ENCODE measurements around the gene OBSL1.

The OBSL1 gene

DNA sequence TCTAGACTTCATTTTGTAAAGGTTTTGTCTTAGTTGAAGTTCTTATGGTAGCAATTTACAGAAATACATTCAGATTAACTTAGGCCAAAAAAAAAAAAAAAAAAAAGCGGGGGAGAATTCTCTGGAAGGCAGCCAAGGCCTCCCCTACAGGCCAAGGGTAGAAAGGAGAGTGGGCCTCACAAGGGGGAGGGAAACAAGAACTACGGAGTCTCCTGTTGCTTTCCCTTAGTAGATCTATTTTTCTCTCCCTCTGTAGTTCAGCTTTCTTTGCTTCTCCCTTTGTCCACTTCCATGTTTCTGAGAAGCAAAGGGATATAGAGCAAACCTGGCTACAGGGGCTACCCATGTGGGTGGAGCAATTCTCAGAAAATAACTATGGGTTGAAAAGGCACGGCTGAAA lies 23.9 kb upstream of the OBSL1 start:
- no peak for DNase-seq

DNA sequence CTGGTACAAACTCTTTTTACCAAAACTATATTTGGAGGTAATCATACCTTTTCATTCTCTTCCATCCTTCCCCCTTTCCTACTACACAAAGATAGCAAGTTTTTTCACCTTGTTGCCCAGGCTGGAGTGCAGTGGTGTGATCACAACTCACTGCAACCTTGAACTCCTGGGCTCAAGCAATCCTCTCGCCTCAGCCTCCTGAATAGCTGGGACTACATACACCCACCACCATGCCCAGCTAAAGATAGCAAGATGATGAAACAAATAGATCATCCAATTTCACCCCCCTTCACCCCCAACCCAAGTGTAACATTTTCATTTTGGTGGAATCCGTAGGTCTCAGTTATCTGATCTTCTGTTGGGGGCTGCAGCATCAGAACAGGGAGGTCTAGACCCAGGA lies 21.8 kb upstream of the OBSL1 start:
- DNase-seq, result no peak

DNA sequence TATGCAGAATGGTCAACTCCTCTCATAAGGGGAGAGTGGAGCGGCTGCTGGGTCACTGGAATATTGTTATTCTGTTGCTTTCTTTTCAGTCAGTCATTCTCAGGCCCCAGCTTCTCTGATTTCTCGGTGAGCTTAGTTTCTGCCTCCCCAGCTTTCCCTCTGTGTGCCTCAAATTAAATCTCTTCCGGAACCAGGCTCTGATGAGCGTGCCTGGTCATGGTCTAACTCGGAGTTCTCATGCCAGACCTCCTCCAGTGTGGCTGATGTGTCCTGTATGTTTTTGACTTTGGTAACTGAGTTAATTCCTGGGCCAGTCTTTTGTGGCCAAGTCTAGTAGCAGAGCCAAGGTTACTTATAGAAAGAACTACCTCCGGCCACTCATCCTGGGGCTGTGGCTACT lies 21.4 kb upstream of the OBSL1 start:
- no peak for DNase-seq

DNA sequence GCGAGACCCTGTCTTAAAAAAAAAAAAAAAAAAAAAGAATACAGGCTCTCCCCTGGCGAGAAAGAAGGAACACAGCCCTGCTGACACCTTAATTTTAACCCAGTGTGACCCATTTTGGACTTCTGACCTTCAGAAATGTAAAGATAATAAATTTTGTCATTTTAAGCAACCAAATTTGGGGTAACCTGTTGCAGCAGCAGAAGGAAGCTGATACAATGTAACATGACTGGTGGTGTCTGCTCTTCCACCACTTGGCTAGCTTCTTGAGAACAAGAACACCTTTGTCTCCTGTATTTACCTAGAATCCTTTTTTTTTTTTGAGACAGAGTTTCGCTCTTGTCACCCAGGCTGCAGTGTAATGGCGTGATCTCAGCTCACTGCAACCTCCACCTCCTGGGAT lies 19.8 kb upstream of the OBSL1 start:
- no peak for DNase-seq

DNA sequence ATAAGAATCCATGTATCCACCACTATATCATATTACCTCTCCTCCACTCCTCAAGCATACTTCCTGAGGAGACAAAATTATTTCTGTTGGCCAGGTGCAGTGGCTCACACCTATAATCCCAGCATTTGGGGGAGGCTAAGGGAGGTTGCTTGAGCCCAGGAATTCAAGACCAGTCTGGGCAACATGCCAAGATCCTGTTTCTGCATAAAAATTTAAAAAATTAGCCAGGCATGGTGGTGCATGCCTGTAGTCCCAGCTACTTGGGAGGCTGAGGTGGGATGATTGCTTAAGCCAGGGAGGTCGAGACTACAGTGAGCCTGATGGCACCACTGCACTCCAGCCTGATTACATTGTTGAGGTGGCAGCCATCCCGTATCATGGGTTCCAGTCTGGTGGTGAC lies 10.0 kb upstream of the OBSL1 start:
- no peak for DNase-seq

DNA sequence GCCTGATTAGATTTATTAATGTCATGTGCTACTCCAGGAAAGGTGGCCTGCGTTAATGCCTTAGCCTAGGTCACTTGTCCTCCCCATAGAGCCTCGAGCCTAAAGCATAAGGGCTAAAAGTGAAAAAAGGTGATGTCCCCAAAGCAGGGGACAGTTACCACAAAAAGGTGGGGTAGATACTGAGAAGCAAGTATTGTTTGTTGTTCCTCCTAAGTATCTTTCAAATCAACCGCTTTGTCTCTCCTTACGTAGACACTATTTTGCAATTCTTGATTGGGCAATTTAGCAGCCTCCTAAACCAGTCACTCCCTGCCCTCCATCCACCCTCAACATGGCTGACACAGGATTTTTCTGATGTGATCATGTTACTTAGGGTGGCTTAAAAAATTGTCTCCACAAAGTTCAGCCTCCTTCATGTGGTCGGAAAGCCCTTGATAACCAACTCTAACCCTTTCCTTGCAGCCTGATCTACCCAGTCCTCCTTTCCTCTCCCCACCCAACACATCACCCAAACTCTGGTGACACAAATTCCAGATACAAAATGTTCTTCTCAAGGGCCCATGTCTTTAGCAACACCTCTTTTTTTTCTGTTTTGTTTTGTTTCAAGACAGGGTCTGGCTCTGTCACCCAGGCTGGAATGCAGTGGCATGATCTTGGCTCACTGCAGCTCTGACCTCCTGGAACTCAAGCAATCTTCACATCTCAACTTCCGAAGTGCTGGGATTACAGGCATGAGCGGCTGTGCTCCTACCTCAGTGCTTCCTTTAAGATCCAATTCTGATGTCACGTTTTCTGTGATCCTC lies 7.7 kb upstream of the OBSL1 start:
- DNase-seq, result no peak

DNA sequence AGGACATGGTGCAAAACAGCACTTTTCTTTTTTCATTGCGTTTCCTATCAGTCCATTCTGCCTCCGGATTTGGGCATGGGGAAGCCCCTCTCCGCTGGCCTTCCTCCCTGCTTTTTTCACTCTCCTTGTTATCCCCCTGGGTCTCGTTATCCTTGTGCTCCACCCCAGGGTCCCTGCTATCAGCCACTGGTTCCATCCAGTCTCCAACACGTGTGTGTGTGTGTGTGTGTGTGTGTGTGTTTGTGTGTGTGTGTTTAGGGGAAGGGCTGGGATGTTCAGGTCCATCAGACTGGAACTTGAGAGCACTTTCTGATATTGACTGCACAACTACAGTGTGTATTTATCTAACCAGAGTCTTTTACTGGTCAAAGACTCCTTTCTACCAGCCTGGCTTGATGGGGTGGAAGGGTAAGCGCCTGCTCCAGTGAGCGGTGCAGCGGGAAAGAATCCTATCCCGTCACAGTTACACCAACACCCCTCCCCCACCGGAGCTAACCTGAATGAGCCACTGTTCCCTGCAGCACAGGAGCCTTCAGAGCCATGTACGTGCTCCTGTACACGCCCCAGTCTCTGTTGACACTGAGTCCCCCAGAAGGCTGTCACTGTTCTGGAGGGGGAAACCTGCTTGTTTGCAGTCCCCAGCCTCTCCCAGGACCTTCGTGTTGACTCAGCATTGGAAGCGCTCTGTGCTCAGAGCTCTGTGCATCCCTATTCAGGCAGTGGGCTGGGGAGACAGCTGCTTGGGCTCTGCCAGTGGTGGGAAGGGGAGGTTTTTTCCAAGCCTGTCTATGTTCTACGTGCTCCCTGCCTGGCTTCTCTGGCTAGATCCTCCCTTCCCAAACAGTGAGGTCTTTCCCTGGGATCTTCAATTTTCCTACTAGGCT lies 5.4 kb upstream of the OBSL1 start:
- DNase-seq, result no peak

GRCh38 chr2:219575566-219576504 lies 4.5 kb upstream of the OBSL1 start:
- DNase-seq, result no peak

DNA sequence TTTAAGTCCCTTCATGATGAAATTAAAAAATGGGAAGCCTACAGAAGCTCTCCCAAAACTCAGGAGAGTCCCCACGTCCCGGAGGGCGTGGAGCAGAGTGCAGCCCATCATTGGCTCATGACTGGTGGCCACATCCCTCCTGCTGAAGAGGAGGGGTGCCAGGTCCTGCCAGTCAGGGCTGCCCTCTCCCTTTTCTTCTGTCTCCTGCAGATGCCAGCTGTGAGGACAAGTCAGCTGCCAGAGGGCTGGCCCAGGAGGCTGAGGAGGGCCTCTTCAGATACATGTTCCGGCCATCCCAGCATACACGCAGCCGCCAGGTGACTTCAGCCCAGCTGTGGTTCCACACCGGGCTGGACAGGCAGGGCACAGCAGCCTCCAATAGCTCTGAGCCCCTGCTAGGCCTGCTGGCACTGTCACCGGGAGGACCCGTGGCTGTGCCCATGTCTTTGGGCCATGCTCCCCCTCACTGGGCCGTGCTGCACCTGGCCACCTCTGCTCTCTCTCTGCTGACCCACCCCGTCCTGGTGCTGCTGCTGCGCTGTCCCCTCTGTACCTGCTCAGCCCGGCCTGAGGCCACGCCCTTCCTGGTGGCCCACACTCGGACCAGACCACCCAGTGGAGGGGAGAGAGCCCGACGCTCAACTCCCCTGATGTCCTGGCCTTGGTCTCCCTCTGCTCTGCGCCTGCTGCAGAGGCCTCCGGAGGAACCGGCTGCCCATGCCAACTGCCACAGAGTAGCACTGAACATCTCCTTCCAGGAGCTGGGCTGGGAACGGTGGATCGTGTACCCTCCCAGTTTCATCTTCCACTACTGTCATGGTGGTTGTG lies 3.4 kb upstream of the OBSL1 start:
- no peak for DNase-seq

DNA sequence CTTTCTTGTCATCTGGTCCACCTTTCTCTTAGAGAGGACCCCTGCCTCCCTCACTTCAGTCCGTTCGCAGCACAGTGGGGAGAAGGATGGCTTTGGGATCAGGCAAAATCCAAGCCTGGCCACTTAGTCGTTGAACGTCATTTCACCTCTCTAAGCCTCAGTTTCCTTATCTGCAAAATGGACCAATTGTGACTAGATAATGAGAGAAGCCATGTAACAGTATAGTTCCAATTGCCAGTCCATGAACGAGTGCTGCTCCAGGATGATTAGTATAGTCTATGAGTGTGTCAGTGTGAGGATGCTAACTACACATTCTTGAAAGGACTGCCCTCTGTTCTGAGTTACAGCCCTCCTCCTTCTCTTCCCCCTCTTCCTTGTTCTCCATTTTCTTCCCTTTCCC lies 1.8 kb upstream of the OBSL1 start:
- no peak for DNase-seq

DNA sequence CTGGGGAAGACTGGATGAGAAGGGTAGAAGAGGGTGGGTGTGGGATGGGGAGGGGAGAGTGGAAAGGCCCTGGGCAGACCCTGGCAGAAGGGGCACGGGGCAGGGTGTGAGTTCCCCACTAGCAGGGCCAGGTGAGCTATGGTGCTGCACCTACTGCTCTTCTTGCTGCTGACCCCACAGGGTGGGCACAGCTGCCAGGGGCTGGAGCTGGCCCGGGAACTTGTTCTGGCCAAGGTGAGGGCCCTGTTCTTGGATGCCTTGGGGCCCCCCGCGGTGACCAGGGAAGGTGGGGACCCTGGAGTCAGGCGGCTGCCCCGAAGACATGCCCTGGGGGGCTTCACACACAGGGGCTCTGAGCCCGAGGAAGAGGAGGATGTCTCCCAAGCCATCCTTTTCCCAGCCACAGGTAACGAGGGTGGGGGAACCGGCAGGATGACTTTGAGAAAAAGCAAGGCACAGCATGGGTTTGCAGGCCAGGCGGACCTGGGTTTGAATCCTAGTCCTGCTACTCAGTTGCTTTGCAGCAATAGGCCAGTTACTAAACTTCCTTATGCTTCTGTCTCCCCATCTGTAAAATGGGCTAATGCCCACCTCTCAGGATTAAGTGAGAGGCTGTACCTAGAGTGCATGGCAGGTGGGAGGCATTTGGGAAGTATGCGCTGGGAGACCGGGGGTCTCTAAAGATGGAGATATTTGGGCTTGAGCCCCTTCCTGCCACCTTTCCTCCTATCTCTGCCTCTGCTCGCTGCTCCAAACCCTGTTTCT lies 1.1 kb upstream of the OBSL1 start, which contains the start of gene INHA:
Gene INHA (plus strand): TSS at position 74 of the 765 bp plus-strand sequence. CDS start 65 bp downstream, at position 139.
- DNase-seq, result no peak

- no peak for DNase-seq
Measured at GRCh38 chr2:219570924-219571310, 422 bp downstream of the OBSL1 start.

DNA sequence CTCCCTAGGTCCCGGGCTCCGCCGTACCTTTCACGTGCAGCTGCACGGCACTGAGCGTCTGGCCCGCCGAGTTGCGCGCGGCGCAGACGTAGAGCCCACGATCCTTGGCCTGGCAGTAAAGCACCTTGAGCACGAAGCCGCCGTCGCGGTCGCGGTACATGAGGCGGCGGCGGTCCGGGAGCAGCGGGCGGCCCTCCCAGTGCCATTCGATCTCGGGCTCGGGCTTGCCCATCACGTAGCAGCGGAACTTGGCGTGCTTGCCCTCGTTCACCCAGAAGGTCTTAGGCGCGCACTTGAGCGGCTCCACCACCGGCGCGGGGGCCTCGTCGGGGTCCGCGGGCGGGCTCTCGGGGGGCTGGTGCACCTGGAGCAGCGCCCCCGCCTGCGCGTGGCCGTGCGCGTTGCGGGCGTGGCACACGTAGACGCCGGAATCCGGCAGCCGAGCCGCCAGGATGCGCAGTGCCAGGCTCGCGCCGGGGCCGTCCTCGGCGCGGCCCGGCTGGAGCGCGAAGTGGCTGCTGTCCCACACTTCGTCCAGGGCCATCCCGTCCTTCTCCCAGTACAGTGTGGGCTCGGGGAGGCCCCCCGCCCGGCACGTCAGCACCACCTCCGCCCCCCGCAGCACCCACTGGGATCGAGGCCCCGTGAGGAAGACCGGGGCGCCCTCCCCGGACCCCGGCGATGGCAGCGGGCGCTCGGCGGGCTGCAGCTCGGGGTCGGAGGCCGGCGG lies 980 bp downstream of the OBSL1 start:
- DNase-seq, result no peak

DNA sequence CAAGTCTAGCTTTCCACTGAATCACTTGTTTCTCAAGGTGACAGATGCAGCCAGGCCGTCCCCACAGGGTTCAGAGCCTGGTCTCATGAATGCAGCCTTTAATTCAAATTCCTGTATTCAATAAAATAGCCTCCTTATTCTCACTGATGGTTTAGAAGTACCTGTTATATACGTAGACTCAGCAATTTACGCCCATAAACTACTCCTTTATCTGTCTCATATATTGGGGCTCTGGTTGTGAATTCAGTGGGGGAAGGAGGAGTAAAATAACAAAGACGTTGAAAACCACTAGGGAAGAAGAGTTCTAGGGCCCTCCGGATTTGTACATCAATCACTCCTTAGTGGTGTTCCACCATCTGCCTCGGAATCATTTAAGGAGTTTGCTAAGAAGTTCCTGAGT lies 1.7 kb downstream of the OBSL1 start:
- DNase-seq, result no peak

DNA sequence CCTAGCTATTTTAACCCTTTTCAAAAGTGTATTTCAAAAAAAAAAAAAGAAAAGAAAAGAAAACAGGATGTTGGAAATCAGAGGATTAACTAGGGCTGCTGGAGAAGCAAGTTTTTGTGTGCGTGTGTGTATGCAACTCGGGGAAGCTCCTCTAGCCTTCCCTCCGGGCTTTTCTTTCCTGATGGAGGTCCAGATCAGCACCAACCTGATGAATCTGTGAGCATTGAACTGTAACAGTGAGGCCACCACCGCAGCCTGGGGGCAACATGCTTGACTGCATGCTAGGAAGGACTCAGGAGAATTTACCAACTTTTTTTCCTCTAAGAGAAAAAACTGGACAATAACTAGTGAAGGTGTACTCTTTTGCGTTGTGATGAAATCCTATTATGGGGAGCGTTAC lies 2.3 kb downstream of the OBSL1 start:
- no peak for DNase-seq

DNA sequence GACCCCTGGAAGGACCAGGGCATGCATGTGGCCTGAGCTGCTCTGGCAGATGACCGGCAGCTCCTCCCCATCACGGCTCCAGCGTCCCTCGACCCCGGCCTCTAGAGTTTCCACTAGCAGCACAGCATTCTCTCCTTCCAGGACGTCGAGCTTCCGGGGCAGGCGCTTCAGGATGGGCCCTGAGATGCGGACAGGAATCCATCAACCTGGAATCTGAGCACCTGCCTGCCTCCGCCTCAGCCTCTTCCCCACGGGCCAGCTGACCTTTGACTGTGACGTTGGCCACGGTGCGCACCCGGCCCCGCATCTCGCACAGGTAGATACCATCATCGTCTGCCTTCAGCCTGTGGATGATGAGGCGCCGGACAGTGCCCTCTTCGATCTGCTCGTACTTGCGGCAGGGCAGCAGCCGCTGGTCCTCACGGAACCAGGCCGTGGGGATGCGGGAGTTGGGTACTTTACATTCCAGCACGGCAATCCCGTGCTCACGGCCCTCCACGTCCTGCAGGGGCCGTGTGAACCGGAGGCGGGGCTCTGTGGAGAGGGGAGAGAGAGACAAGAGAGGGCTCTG lies 3.5 kb downstream of the OBSL1 start:
- no peak for DNase-seq

DNA sequence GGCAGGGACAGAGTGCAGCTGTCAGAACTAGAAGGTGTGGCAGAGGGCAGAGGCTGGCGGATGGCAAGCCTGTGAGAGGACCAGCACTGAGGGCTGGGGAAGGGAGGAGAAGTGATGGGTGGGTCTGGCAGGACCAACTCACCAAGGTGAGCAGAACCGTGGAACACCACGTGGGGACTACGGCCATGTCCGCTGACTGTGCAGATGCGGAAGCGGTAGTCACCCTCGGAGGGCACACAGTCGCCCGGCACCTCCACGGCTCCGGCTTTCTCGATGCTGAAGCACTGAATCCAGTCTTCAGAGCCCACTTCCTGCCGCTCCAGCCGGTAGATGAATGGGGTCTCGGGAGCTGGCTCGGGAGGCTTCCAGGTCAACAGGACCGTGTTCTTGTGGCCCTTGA lies 4.2 kb downstream of the OBSL1 start:
- DNase-seq, result no peak

- no peak for DNase-seq
Measured at GRCh38 chr2:219566640-219567039, 4.7 kb downstream of the OBSL1 start.

DNA sequence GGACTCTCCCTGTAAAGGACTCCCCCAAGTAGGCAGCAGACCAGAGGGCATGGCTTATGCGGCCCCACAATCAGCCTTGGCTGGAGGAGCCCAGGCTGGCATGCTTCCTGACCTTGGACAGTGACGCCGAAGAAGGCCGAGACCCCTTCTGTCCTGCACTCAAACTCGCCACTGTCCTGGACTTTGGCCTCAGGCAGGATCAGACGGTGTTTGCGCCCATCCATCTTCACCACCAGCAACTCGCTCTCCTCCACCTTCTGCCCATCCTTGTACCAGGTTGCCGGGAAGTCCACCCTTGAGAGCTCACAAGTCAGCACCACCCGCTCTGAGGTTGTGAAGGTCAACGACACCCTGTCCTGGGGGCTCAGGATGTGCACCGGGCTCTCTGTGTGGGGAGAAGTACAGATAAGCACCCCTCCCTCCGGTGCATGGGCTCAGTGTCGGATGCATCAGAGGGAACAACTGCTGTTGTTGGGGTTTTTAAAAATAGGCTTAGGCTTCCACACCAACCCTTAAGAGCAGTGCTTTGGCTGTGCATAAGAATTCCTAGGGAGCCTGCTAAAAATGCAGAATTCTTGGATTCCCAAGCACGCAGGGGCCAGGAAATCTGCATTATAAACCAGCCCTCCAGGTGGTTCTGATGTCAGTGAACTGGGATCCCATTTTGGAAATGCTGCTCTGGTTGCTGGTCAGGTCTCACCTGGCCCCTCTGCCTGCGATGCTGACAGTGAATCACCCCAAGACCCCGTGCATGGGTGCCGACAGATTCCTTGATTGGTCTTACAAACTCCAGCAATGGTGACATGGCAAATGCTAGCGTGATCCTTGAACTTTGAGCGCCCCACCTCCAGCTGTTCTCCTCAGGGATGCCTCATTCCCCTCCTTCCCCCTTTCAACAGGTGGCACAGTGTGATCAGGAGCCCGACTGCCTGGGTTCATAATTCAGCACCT lies 5.9 kb downstream of the OBSL1 start:
- DNase-seq, result no peak

All from activated naive CD4-positive, alpha-beta T cell treated with Interleukin-2 at 50 U/mL for 16 hours (primary cell).